Stomach (tissue), 4 donors: ENCODE measurements around the gene TBK1.

Source experiments
- EP300 ChIP-seq: sonication (generic); formaldehyde crosslinking; IDR thresholded peaks from one replicate; pipeline ENCODE4 v1.6.1; 2017; ENCODE audit warnings: antibody characterized with exemption
- POLR2A ChIP-seq, 4 donors: fragments of 450-650 bp; IDR thresholded peaks; one replicate each; pipeline ENCODE4 v1.6.1; 2016; ENCODE audit warnings: antibody characterized with exemption in 4 of 4, control low read depth in 2 of 4, mild to moderate bottlenecking in 1 of 4, moderate library complexity in 1 of 4
- POLR2AphosphoS5 ChIP-seq, 3 donors: sonication (generic); formaldehyde crosslinking; IDR thresholded peaks; one replicate each; pipeline ENCODE4 v1.6.1; 2016; ENCODE audit warnings: antibody characterized with exemption in 3 of 3
- TF ChIP-seq, protein P1 (sequence below), 7 experiments: fragments of 450-650 bp in 4 of 7; fragments of 200-600 bp in 3 of 7; sonication (generic) in 3 of 7; IDR thresholded peaks; one replicate each; pipeline ENCODE4 v1.5.1; 2016 to 2019; ENCODE audit warnings: antibody characterized with exemption in 7 of 7, control low read depth in 2 of 7, mild to moderate bottlenecking in 1 of 7

DNA sequence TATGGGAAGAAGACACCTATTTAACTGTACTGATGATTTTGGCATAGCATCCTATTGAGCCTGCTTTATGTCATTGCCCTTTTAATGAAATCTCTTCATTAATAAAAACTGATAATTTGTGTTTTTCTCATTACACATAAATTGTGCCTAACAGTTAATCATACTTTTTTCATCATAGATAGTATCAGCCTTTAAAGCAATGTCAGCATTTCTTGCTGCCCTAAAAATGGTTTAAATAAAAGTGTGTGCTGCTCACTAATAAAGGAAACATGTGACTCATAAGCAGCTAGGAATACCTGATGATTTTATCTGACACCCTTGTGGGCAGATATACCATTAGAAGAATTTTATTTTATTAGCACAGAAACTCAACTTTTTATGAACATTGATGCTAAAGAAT lies 26.7 kb downstream of the TBK1 start:
- no peak for TF ChIP-seq POLR2AphosphoS5 (IDR thresholded peaks at IDR 0.05)
- TF ChIP-seq, protein P1, sequence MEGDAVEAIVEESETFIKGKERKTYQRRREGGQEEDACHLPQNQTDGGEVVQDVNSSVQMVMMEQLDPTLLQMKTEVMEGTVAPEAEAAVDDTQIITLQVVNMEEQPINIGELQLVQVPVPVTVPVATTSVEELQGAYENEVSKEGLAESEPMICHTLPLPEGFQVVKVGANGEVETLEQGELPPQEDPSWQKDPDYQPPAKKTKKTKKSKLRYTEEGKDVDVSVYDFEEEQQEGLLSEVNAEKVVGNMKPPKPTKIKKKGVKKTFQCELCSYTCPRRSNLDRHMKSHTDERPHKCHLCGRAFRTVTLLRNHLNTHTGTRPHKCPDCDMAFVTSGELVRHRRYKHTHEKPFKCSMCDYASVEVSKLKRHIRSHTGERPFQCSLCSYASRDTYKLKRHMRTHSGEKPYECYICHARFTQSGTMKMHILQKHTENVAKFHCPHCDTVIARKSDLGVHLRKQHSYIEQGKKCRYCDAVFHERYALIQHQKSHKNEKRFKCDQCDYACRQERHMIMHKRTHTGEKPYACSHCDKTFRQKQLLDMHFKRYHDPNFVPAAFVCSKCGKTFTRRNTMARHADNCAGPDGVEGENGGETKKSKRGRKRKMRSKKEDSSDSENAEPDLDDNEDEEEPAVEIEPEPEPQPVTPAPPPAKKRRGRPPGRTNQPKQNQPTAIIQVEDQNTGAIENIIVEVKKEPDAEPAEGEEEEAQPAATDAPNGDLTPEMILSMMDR (IDR thresholded peaks at IDR 0.05) = no peak
- no peak for TF ChIP-seq POLR2A (IDR thresholded peaks at IDR 0.05)
- TF ChIP-seq EP300 = no peak
